Testis (tissue), 2 donors: ENCODE measurements around the gene PDE6D.

ENCODE experiments used
- CTCF ChIP-seq, 3 experiments: fragments of 450-650 bp in 2 of 3; fragments of 200-600 bp in 1 of 3; sonication (generic) in 1 of 3; IDR thresholded peaks; one replicate each; pipeline ENCODE4 v1.5.1; 2016 to 2019; ENCODE audit warnings: antibody characterized with exemption in 3 of 3, mild to moderate bottlenecking in 2 of 3, moderate library complexity in 1 of 3
- POLR2A ChIP-seq: fragments of 450-650 bp; IDR thresholded peaks from one replicate; pipeline ENCODE4 v1.6.1; 2017; ENCODE audit warnings: antibody characterized with exemption, mild to moderate bottlenecking, moderate library complexity

GRCh38 chr2:231752061-231752460 lies 29.0 kb downstream of the PDE6D start:
- no peak for TF ChIP-seq CTCF (IDR thresholded peaks at IDR 0.05)
- TF ChIP-seq POLR2A, result no peak
